ENCODE measurements around the gene CHAF1A.

- TF ChIP-seq TAF1 (IDR thresholded peaks at IDR 0.05; ENCODE audit: borderline replicate concordance, insufficient read depth, low read length) = no peak
- TF ChIP-seq REST (IDR thresholded peaks at IDR 0.05; ENCODE audit: insufficient read depth in 1 of 2, low read depth in 2 of 2, low read length in 2 of 2) = no peak
- TF ChIP-seq SIN3A (IDR thresholded peaks at IDR 0.05; ENCODE audit: borderline replicate concordance, insufficient read depth, low read length) = no peak
- TF ChIP-seq POLR2AphosphoS5 (IDR thresholded peaks at IDR 0.05; ENCODE audit: low read depth, low read length) = no peak
Observed at GRCh38 chr19:4399812-4400134, 2.7 kb upstream of the CHAF1A start.

All from PFSK-1 (cell line).